HepG2 (cell line): ENCODE results near the gene ZNF79. TPM values are rescaled to one million over a fixed set of nuclear protein-coding genes. Genes with fewer than 3 reads are reported as not detected.

Source experiments
- AKAP8 ChIP-seq: sonication (generic); formaldehyde crosslinking; IDR thresholded peaks from 2 replicates; pipeline ENCODE4 v1.5.1; 2020; ENCODE audit warnings: mild to moderate bottlenecking, missing genetic modification reagents
- BRD4 ChIP-seq: sonication (generic); formaldehyde crosslinking; IDR thresholded peaks from 2 replicates; pipeline ENCODE4 v1.4.0; 2020; ENCODE audit warnings: missing genetic modification reagents
- ELF1 ChIP-seq: sonication (generic); formaldehyde crosslinking; IDR thresholded peaks from 2 replicates; pipeline ENCODE4 v1.4.0; 2020; ENCODE audit warnings: missing genetic modification reagents
- MED8 ChIP-seq: sonication (generic); formaldehyde crosslinking; IDR thresholded peaks from 2 replicates; pipeline ENCODE4 v1.8.1; 2023; ENCODE audit warnings: mild to moderate bottlenecking, missing genetic modification reagents; ENCODE audit not compliant: insufficient replicate concordance
- MTA1 ChIP-seq: sonication (generic); formaldehyde crosslinking; IDR thresholded peaks from 2 replicates; pipeline ENCODE4 v1.4.0; 2020; ENCODE audit warnings: missing genetic modification reagents, mild to moderate bottlenecking, borderline replicate concordance
- MXD4 ChIP-seq: IDR thresholded peaks from 2 replicates; pipeline ENCODE4 v1.6.1; 2016; ENCODE audit warnings: mild to moderate bottlenecking, missing biosample characterization, missing genetic modification reagents
- NFE2 ChIP-seq: sonication (generic); formaldehyde crosslinking; IDR thresholded peaks from 2 replicates; pipeline ENCODE4 v1.4.0; 2020; ENCODE audit warnings: missing genetic modification reagents
- NFE2L2 ChIP-seq: fragments of 150-350 bp; IDR thresholded peaks from 2 replicates; pipeline ENCODE4 v1.6.1; 2014; ENCODE audit warnings: low read length
- PHB2 ChIP-seq: fragments of 450-650 bp; IDR thresholded peaks from 2 replicates; pipeline ENCODE4 v1.6.1; 2018; ENCODE audit not compliant: partially characterized antibody
- POGZ ChIP-seq: sonication (generic); formaldehyde crosslinking; IDR thresholded peaks from 2 replicates; pipeline ENCODE4 v1.4.0; 2020; ENCODE audit warnings: mild to moderate bottlenecking, missing genetic modification reagents
- SOX5 ChIP-seq: IDR thresholded peaks from 2 replicates; pipeline ENCODE4 v1.6.1; 2016; ENCODE audit warnings: borderline replicate concordance
- U2AF1 ChIP-seq: fragments of 200-400 bp; formaldehyde crosslinking; optimal IDR thresholded peaks from 2 replicates; pipeline ENCODE3; 2017; ENCODE audit warnings: mild to moderate bottlenecking, low read depth, low read length
- ZBTB42 ChIP-seq: sonication (generic); formaldehyde crosslinking; IDR thresholded peaks from 2 replicates; pipeline ENCODE4 v1.5.0; 2020; ENCODE audit warnings: mild to moderate bottlenecking, missing genetic modification reagents
- ZFP90 ChIP-seq: sonication (generic); formaldehyde crosslinking; IDR thresholded peaks from 2 replicates; pipeline ENCODE4 v1.8.0; 2022; ENCODE audit warnings: missing genetic modification reagents, mild to moderate bottlenecking, inconsistent platforms, borderline replicate concordance
- ZNF510 ChIP-seq: sonication (generic); formaldehyde crosslinking; IDR thresholded peaks from 2 replicates; pipeline ENCODE4 v1.4.0; 2020; ENCODE audit warnings: low read depth, mild to moderate bottlenecking, missing genetic modification reagents
- ZNF605 ChIP-seq: sonication (generic); formaldehyde crosslinking; IDR thresholded peaks from 2 replicates; pipeline ENCODE4 v1.8.0; 2022; ENCODE audit warnings: mild to moderate bottlenecking, missing genetic modification reagents
- ZNF841 ChIP-seq: sonication (generic); formaldehyde crosslinking; IDR thresholded peaks from 2 replicates; pipeline ENCODE4 v1.8.1; 2023; ENCODE audit warnings: missing genetic modification reagents, borderline replicate concordance
- polyA plus RNA-seq, 8 experiments: library from polyadenylated mRNA; depleted of rRNA in 3 of 8; stranded (reverse) in 7 of 8; unstranded in 1 of 8; fragments of >200 nt; fragmentation: Illumina TruSeq in 4 of 8; extraction: Trizol in 4 of 8; gene quantifications; 2 replicates each; pipeline versions ENCODE4 v1.2.1 to v1.2.3, GENCODE V29; 2011 to 2016; ENCODE audit warnings: low read depth in 4 of 8, missing spikeins in 1 of 8, mixed read lengths in 1 of 8; ENCODE audit not compliant: insufficient read depth in 1 of 8
- total RNA-seq, 5 experiments: library from RNA; depleted of rRNA; stranded (reverse); fragments of >200 nt; fragmentation: Illumina TruSeq; extraction: Trizol; gene quantifications; 2 replicates each; pipeline ENCODE4 v1.2.3, GENCODE V29; 2016; ENCODE audit warnings: low read depth in 1 of 5
- TF ChIP-seq, protein P1 (sequence below): sonication (generic); formaldehyde crosslinking; IDR thresholded peaks from 2 replicates; pipeline ENCODE4 v1.5.1; 2020; ENCODE audit warnings: missing genetic modification reagents, mild to moderate bottlenecking, borderline replicate concordance
- TF ChIP-seq, protein P2 (sequence below): sonication (generic); formaldehyde crosslinking; IDR thresholded peaks from 2 replicates; pipeline ENCODE4 v1.4.0; 2020; ENCODE audit warnings: missing genetic modification reagents
- TF ChIP-seq, protein P3 (sequence below): sonication (generic); formaldehyde crosslinking; conservative IDR thresholded peaks from 2 replicates; pipeline ENCODE4 v1.4.0; 2020; ENCODE audit warnings: mild to moderate bottlenecking, missing genetic modification reagents, moderate library complexity
- TF ChIP-seq, protein P4 (sequence below): sonication (generic); formaldehyde crosslinking; IDR thresholded peaks from 2 replicates; pipeline ENCODE4 v1.8.0; 2022; ENCODE audit warnings: mild to moderate bottlenecking, missing genetic modification reagents

ZNF79 gene
- total and polyA plus RNA-seq, 2 of the 13 experiments (the other 11 are each of a cell fraction or from before 2014, with no cell fraction given): 3.7 to 8.1 TPM

DNA sequence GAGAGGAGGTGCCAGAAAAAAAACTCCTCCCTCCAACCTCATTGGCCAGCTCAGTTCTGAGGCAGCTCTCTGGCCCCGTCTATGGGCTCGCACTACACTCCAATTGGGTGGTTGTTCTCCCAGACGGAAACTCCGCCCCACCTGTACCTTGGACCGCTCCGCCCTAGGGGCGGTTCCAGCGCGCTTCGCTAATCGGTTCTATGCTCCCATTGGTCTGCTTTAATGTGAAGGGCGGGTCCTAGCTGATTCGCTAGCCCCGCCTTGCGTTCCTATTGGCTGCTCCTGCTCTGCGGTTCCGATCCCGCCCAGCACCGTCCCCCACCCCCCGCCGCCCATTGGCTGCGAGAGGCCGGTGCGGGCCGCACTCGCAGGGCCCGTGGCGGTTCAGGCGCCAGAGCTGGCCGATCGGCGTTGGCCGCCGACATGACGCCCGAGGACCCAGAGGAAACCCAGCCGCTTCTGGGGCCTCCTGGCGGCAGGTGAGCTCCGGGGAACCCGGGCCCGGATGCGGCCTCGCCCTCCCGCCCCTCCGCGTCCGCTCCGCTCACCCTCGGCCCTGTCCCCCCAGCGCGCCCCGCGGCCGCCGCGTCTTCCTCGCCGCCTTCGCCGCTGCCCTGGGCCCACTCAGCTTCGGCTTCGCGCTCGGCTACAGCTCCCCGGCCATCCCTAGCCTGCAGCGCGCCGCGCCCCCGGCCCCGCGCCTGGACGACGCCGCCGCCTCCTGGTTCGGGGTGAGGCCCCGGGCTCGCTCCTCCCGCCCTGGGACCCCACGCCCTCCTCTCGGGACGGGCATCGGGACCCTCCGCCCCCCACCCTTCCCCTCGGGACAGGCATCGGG, 27.2 kb upstream of the ZNF79 start, which contains the start of gene SLC2A8 (continued):
- TF ChIP-seq NFE2: no peak
- TF ChIP-seq U2AF1: no peak
- TF ChIP-seq, protein P1, sequence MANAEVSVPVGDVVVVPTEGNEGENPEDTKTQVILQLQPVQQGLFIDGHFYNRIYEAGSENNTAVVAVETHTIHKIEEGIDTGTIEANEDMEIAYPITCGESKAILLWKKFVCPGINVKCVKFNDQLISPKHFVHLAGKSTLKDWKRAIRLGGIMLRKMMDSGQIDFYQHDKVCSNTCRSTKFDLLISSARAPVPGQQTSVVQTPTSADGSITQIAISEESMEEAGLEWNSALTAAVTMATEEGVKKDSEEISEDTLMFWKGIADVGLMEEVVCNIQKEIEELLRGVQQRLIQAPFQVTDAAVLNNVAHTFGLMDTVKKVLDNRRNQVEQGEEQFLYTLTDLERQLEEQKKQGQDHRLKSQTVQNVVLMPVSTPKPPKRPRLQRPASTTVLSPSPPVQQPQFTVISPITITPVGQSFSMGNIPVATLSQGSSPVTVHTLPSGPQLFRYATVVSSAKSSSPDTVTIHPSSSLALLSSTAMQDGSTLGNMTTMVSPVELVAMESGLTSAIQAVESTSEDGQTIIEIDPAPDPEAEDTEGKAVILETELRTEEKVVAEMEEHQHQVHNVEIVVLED (CRISPR knock-in tag): peak; percentile 30; the same call in 1 of the 2 replicates
- TF ChIP-seq ZFP90: peak; percentile 5; the same call in 1 of the 2 replicates
- TF ChIP-seq, protein P2, sequence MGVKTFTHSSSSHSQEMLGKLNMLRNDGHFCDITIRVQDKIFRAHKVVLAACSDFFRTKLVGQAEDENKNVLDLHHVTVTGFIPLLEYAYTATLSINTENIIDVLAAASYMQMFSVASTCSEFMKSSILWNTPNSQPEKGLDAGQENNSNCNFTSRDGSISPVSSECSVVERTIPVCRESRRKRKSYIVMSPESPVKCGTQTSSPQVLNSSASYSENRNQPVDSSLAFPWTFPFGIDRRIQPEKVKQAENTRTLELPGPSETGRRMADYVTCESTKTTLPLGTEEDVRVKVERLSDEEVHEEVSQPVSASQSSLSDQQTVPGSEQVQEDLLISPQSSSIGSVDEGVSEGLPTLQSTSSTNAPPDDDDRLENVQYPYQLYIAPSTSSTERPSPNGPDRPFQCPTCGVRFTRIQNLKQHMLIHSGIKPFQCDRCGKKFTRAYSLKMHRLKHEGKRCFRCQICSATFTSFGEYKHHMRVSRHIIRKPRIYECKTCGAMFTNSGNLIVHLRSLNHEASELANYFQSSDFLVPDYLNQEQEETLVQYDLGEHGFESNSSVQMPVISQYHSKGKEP: no peak
- no peak for TF ChIP-seq ZNF510 (CRISPR knock-in tag)
- TF ChIP-seq SOX5: no peak; the same call in 1 of the 2 replicates
- peak; percentile 27 for TF ChIP-seq MED8
- TF ChIP-seq, protein P3, sequence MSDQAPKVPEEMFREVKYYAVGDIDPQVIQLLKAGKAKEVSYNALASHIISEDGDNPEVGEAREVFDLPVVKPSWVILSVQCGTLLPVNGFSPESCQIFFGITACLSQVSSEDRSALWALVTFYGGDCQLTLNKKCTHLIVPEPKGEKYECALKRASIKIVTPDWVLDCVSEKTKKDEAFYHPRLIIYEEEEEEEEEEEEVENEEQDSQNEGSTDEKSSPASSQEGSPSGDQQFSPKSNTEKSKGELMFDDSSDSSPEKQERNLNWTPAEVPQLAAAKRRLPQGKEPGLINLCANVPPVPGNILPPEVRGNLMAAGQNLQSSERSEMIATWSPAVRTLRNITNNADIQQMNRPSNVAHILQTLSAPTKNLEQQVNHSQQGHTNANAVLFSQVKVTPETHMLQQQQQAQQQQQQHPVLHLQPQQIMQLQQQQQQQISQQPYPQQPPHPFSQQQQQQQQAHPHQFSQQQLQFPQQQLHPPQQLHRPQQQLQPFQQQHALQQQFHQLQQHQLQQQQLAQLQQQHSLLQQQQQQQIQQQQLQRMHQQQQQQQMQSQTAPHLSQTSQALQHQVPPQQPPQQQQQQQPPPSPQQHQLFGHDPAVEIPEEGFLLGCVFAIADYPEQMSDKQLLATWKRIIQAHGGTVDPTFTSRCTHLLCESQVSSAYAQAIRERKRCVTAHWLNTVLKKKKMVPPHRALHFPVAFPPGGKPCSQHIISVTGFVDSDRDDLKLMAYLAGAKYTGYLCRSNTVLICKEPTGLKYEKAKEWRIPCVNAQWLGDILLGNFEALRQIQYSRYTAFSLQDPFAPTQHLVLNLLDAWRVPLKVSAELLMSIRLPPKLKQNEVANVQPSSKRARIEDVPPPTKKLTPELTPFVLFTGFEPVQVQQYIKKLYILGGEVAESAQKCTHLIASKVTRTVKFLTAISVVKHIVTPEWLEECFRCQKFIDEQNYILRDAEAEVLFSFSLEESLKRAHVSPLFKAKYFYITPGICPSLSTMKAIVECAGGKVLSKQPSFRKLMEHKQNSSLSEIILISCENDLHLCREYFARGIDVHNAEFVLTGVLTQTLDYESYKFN (CRISPR knock-in tag): no peak
- no peak for TF ChIP-seq PHB2
- no peak for TF ChIP-seq ZNF605 (CRISPR knock-in tag)
- TF ChIP-seq ZNF841 (CRISPR knock-in tag): no peak
- TF ChIP-seq MXD4 (CRISPR knock-in tag): no peak; the same call in 1 of the 2 replicates
- TF ChIP-seq BRD4 (CRISPR knock-in tag): peak; percentile 76; the same call in 1 of the 2 replicates
- TF ChIP-seq, protein P4, sequence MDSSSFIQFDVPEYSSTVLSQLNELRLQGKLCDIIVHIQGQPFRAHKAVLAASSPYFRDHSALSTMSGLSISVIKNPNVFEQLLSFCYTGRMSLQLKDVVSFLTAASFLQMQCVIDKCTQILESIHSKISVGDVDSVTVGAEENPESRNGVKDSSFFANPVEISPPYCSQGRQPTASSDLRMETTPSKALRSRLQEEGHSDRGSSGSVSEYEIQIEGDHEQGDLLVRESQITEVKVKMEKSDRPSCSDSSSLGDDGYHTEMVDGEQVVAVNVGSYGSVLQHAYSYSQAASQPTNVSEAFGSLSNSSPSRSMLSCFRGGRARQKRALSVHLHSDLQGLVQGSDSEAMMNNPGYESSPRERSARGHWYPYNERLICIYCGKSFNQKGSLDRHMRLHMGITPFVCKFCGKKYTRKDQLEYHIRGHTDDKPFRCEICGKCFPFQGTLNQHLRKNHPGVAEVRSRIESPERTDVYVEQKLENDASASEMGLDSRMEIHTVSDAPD (CRISPR knock-in tag): no peak
- no peak for TF ChIP-seq MTA1 (CRISPR knock-in tag)
- TF ChIP-seq POGZ (CRISPR knock-in tag): peak; percentile 81
- peak; percentile 35; the same call in 1 of the 2 replicates for TF ChIP-seq ELF1 (CRISPR knock-in tag)
- no peak for TF ChIP-seq AKAP8 (CRISPR knock-in tag)
- TF ChIP-seq ZBTB42 (CRISPR knock-in tag): no peak
- TF ChIP-seq NFE2L2: no peak
